ENCODE results near the gene ADAMTS12.

DNA sequence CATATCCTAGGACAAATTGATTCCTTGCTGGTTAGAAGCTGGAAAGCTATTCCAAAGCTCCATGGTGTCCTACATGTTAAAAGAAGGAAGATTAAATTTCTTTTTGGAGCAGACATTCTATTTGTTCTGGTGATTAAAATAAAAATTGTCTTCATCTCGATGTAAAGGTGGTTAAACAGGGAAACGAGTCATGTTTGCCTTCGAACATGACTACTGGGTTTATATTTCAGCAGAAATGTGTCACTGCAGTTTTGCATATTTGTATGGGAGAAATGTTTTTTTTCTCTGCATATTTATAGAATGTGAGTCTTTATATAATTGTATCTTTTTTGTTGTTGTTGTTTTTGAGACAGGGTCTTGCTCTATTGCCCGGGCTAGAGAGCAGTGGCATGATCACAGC is 36.4 kb downstream of the ADAMTS12 start:
- no peak for TF ChIP-seq ZNF70 (CRISPR knock-in tag; IDR thresholded peaks at IDR 0.05)
- TF ChIP-seq GLIS3 (CRISPR knock-in tag; IDR thresholded peaks at IDR 0.05), result no peak
- TF ChIP-seq, protein P1, sequence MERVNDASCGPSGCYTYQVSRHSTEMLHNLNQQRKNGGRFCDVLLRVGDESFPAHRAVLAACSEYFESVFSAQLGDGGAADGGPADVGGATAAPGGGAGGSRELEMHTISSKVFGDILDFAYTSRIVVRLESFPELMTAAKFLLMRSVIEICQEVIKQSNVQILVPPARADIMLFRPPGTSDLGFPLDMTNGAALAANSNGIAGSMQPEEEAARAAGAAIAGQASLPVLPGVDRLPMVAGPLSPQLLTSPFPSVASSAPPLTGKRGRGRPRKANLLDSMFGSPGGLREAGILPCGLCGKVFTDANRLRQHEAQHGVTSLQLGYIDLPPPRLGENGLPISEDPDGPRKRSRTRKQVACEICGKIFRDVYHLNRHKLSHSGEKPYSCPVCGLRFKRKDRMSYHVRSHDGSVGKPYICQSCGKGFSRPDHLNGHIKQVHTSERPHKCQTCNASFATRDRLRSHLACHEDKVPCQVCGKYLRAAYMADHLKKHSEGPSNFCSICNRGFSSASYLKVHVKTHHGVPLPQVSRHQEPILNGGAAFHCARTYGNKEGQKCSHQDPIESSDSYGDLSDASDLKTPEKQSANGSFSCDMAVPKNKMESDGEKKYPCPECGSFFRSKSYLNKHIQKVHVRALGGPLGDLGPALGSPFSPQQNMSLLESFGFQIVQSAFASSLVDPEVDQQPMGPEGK (CRISPR knock-in tag; IDR thresholded peaks at IDR 0.05; ENCODE audit: borderline replicate concordance), result no peak
- TF ChIP-seq, protein P2, sequence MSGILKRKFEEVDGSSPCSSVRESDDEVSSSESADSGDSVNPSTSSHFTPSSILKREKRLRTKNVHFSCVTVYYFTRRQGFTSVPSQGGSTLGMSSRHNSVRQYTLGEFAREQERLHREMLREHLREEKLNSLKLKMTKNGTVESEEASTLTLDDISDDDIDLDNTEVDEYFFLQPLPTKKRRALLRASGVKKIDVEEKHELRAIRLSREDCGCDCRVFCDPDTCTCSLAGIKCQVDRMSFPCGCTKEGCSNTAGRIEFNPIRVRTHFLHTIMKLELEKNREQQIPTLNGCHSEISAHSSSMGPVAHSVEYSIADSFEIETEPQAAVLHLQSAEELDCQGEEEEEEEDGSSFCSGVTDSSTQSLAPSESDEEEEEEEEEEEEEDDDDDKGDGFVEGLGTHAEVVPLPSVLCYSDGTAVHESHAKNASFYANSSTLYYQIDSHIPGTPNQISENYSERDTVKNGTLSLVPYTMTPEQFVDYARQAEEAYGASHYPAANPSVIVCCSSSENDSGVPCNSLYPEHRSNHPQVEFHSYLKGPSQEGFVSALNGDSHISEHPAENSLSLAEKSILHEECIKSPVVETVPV (CRISPR knock-in tag; IDR thresholded peaks at IDR 0.05), result no peak
- TF ChIP-seq, protein P3, sequence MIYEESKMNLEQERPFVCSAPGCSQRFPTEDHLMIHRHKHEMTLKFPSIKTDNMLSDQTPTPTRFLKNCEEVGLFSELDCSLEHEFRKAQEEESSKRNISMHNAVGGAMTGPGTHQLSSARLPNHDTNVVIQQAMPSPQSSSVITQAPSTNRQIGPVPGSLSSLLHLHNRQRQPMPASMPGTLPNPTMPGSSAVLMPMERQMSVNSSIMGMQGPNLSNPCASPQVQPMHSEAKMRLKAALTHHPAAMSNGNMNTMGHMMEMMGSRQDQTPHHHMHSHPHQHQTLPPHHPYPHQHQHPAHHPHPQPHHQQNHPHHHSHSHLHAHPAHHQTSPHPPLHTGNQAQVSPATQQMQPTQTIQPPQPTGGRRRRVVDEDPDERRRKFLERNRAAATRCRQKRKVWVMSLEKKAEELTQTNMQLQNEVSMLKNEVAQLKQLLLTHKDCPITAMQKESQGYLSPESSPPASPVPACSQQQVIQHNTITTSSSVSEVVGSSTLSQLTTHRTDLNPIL (CRISPR knock-in tag; IDR thresholded peaks at IDR 0.05; ENCODE audit: low read depth), result no peak
- TF ChIP-seq ZNF8 (CRISPR knock-in tag; IDR thresholded peaks at IDR 0.05), result no peak
- no peak for TF ChIP-seq ZC3H10 (CRISPR knock-in tag; IDR thresholded peaks at IDR 0.05)
- TF ChIP-seq RARB (CRISPR knock-in tag; IDR thresholded peaks at IDR 0.05), result no peak

Data from SK-N-SH treated with all-trans-retinoic acid at 6 μM for 48 hours (cell line).